Progenitor cell of endocrine pancreas (in vitro differentiated cells): ENCODE measurements around the gene CCND2. TPM values are rescaled to one million over a fixed set of nuclear protein-coding genes. Genes with fewer than 3 reads are reported as not detected.

Experiments
- DNase-seq: peaks from one replicate; pipeline ENCODE4 v3.0.0; 2021; ENCODE audit warnings: low spot score; ENCODE audit not compliant: unreplicated experiment
- H3K27ac Mint-ChIP-seq: 2 replicates; pipeline ENCODE4 v1.8.0; 2021; ENCODE audit warnings: mild to moderate bottlenecking, moderate library complexity, mixed read lengths
- H3K27me3 Mint-ChIP-seq: 2 replicates; pipeline ENCODE4 v1.8.0; 2021; ENCODE audit warnings: mixed read lengths
- H3K36me3 Mint-ChIP-seq: 2 replicates; pipeline ENCODE4 v1.8.0; 2022; ENCODE audit warnings: mixed read lengths; ENCODE audit not compliant: insufficient read depth
- H3K4me1 Mint-ChIP-seq: 2 replicates; pipeline ENCODE4 v1.8.0; 2021; ENCODE audit warnings: low read depth, mixed read lengths
- H3K4me3 Mint-ChIP-seq: 2 replicates; pipeline ENCODE4 v1.8.0; 2021; ENCODE audit warnings: low read depth, mild to moderate bottlenecking, moderate library complexity, mixed read lengths
- H3K9me3 Mint-ChIP-seq: 2 replicates; pipeline ENCODE4 v1.8.0; 2021; ENCODE audit warnings: low read depth, mixed read lengths
- CTCF ChIP-seq: fragments of 200-600 bp; sonication (generic); IDR thresholded peaks from one replicate; pipeline ENCODE4 v1.5.0; 2021; ENCODE audit warnings: antibody characterized with exemption, mild to moderate bottlenecking; ENCODE audit not compliant: unreplicated experiment
- long read RNA-seq: library from polyadenylated mRNA; unstranded; transcript quantifications from one replicate; pipeline ENCODE4 v2.0.0, GENCODE V29; 2020
- total RNA-seq: library from RNA; stranded (reverse); gene quantifications from 2 replicates; pipeline ENCODE4 v1.2.1, GENCODE V29; 2021

CCND2 gene
- total RNA-seq: 463 and 471 TPM in 2 replicates
- long read RNA-seq, full-length matches to known transcripts: 105 of 116 reads
- long read RNA-seq, partial matches to known transcripts: 0 of 116 reads
- long read RNA-seq, other reads (novel, unspliced or antisense): 11 of 116 reads

GRCh38 chr12:4273652-4274395 lies at the start of gene CCND2:
TSS of gene CCND2 (plus strand) at chr12:4273762. CDS start at chr12:4274041, 279 bp downstream.
- Mint-ChIP-seq H3K4me1 (peaks cover 43% of the 10 kb centered on the region), H3K27me3 (peaks cover 10% of the 10 kb centered on the region)

GRCh38 chr12:4224206-4224889 lies 49.2 kb upstream of the CCND2 start:
- Mint-ChIP-seq H3K36me3 (no peaks in the 10 kb centered on the region), H3K4me1 (peaks cover 8% of the 10 kb centered on the region), H3K4me3 (no peak overlapping the region), H3K27me3 (peaks cover 42% of the 10 kb centered on the region), H3K9me3 (no peaks in the 10 kb centered on the region), H3K27ac (no peak overlapping the region)
- peak; percentile 8 for DNase-seq
- TF ChIP-seq CTCF: no peak

More at GRCh38 chr12:4273652-4274395, at the start of gene CCND2:
- Mint-ChIP-seq H3K27ac (peak within 1 kb of the TSS; percentile 98), H3K4me3 (peak within 1 kb of the TSS; percentile 97), H3K9me3 (no peaks in the 10 kb centered on the region), H3K36me3 (peaks cover 26% of the 10 kb centered on the region)
- TF ChIP-seq CTCF: no peak
- DNase-seq: peak; percentile 81

- DNase-seq: peak; percentile 4
- Mint-ChIP-seq H3K27me3 (peaks cover 41% of the 10 kb centered on the region), H3K4me1 (peaks cover 8% of the 10 kb centered on the region), H3K4me3 (no peak overlapping the region), H3K27ac (no peak overlapping the region), H3K36me3 (no peaks in the 10 kb centered on the region), H3K9me3 (no peaks in the 10 kb centered on the region)
- no peak for TF ChIP-seq CTCF
Observed at GRCh38 chr12:4225571-4225970, 48.0 kb upstream of the CCND2 start.

GRCh38 chr12:4227046-4227445 lies 46.5 kb upstream of the CCND2 start:
- Mint-ChIP-seq H3K4me1 (peaks cover 8% of the 10 kb centered on the region), H3K4me3 (no peak overlapping the region), H3K9me3 (no peaks in the 10 kb centered on the region), H3K27me3 (peaks cover 42% of the 10 kb centered on the region), H3K36me3 (no peaks in the 10 kb centered on the region), H3K27ac (peak overlapping the region; percentile 1)
- no peak for TF ChIP-seq CTCF
- peak; percentile 7 for DNase-seq

- H3K27ac Mint-ChIP-seq: no peak overlapping the region
- H3K36me3 Mint-ChIP-seq: no peaks in the 10 kb centered on the region
- peak; percentile 5 for DNase-seq
- TF ChIP-seq CTCF: peak; percentile 31
- peaks cover 49% of the 10 kb centered on the region for H3K27me3 Mint-ChIP-seq
- H3K9me3 Mint-ChIP-seq: no peaks in the 10 kb centered on the region
- peak overlapping the region; percentile 15 for H3K4me3 Mint-ChIP-seq
- peaks cover 8% of the 10 kb centered on the region for H3K4me1 Mint-ChIP-seq
Observed at GRCh38 chr12:4228122-4228580, 45.4 kb upstream of the CCND2 start.
